SH-SY5Y (cell line): ENCODE data around the gene MRPL41.

Experiments
- GATA2 ChIP-seq: IDR thresholded peaks from 2 replicates; pipeline ENCODE4 v1.6.1; 2011; ENCODE audit warnings: mild to moderate bottlenecking, low read depth, low read length
- GATA3 ChIP-seq: IDR thresholded peaks from 2 replicates; pipeline ENCODE4 v1.6.1; 2011; ENCODE audit warnings: low read depth, mild to moderate bottlenecking, low read length, moderate library complexity

DNA sequence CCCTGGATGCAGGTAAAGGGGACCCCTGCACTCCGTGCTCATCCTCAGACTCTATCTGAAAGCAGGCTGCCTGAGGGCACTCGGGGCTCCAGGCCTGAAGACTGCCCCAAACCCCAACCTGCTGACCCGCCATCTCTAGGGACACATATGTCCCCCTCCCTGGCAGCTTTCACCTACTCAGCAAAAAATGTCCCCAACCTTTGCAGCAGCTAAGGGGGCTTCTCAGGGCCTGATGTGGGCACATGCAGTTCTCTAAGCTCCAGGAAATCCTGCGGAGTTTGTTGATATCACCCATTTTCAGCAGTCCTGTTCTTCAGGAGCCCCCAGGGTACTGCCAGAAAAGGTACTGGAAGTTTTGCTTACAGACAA lies 29.3 kb downstream of the MRPL41 start:
- TF ChIP-seq GATA2 (no peak), GATA3 (no peak)
